Neural progenitor cell (in vitro differentiated cells): ENCODE measurements around the gene BOLA3.

Experiments used
- EZH2 ChIP-seq: fragments of 200-600 bp; sonication (generic); IDR thresholded peaks from 2 replicates; pipeline ENCODE4 v1.6.1; 2017; ENCODE audit warnings: antibody characterized with exemption, mild to moderate bottlenecking, moderate library complexity
- EZH2phosphoT487 ChIP-seq: fragments of 200-600 bp; sonication (generic); IDR thresholded peaks from 2 replicates; pipeline ENCODE4 v1.6.1; 2017; ENCODE audit warnings: antibody characterized with exemption
- TF ChIP-seq, protein P1 (sequence below): fragments of 200-600 bp; sonication (generic); IDR thresholded peaks from 2 replicates; pipeline ENCODE4 v1.5.1; 2017; ENCODE audit warnings: antibody characterized with exemption, mild to moderate bottlenecking

DNA sequence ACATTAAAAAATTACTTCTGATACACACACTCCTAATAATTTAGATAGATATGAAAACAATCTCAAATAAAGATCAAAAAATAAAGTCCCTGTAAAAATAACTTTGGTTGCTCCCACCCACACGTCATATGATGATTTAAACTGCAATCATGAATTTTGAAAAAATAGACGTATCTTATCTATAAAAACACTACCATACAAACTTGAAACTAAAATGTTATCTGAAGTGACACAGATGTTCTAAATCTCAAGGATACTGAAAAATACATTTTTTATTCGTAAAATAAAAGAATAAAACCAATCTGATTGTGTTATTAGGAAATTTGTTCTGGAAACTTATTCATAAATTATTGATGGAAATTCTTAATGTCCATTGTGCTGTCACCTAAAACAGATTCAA, 8.1 kb upstream of the BOLA3 start:
- TF ChIP-seq, protein P1, sequence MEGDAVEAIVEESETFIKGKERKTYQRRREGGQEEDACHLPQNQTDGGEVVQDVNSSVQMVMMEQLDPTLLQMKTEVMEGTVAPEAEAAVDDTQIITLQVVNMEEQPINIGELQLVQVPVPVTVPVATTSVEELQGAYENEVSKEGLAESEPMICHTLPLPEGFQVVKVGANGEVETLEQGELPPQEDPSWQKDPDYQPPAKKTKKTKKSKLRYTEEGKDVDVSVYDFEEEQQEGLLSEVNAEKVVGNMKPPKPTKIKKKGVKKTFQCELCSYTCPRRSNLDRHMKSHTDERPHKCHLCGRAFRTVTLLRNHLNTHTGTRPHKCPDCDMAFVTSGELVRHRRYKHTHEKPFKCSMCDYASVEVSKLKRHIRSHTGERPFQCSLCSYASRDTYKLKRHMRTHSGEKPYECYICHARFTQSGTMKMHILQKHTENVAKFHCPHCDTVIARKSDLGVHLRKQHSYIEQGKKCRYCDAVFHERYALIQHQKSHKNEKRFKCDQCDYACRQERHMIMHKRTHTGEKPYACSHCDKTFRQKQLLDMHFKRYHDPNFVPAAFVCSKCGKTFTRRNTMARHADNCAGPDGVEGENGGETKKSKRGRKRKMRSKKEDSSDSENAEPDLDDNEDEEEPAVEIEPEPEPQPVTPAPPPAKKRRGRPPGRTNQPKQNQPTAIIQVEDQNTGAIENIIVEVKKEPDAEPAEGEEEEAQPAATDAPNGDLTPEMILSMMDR: no peak
- no peak for TF ChIP-seq EZH2
- no peak for TF ChIP-seq EZH2phosphoT487
